ENCODE results near the gene GPC6. TPM values are rescaled to one million over a fixed set of nuclear protein-coding genes. Genes with fewer than 3 reads are reported as not detected.

Gene GPC6
- polyA plus RNA-seq, 1 of the 3 experiments (the other 2 are of a cell fraction), result 6.7 TPM

- ChIA-PET POLR2A (no interaction called here), CTCF (interaction anchor here (1.0 kb wide), 1 partner anchor 11 kb away, joined by 3 read pairs; no protein-coding TSS in a partner anchor)
- Histone ChIP-seq H3K4me1 (ENCODE audit: control insufficient read depth in 1 of 2, insufficient read depth in 2 of 2, low read depth in 1 of 2, low read length in 1 of 2) (peaks cover 0 to 11% of the 10 kb centered on the region in 2 experiments; a peak in 1 of 4 replicates), H3K4me3 (ENCODE audit: low read depth in 2 of 2, low read length in 1 of 2) (no peak overlapping the region), H3K9ac (no peak overlapping the region), H2AFZ (ENCODE audit: low read depth) (peak overlapping the region; percentile 33; the same call in 1 of the 2 replicates), H3K36me3 (replicated peaks in 1 of 2; ENCODE audit: control insufficient read depth in 1 of 2, insufficient read depth in 2 of 2, low read length in 1 of 2) (no peaks in the 10 kb centered on the region), H3K79me2 (ENCODE audit: insufficient read depth) (no peaks in the 10 kb centered on the region), H3F3A (replicated peaks; ENCODE audit: insufficient read depth) (peaks cover 6% of the 10 kb centered on the region), H3K9me3 (no peaks in the 10 kb centered on the region), H3K4me2 (peak overlapping the region; percentile 29; the same call in 1 of the 2 replicates), H3K27me3 (ENCODE audit: insufficient read depth) (no peaks in the 10 kb centered on the region), H4K20me1 (ENCODE audit: insufficient read depth) (no peaks in the 10 kb centered on the region), H3K27ac (ENCODE audit: low read depth in 2 of 2, low read length in 1 of 2) (peak overlapping the region in 1 of 2 experiments; percentile 37; a peak in 2 of 4 replicates), H3K9me2 (no peaks in the 10 kb centered on the region)
- WGBS (ENCODE audit: low lambda C conversion rate), result 61% methylated on average over 5 of the region's 5 CpGs
- no peak for TF ChIP-seq FOXM1 (IDR thresholded peaks at IDR 0.05; ENCODE audit: low read depth)
- TF ChIP-seq JUND (IDR thresholded peaks at IDR 0.05), result no peak
- no peak for TF ChIP-seq EZH2phosphoT487 (IDR thresholded peaks at IDR 0.05; ENCODE audit: borderline replicate concordance, low read depth)
- no peak for TF ChIP-seq CTCF (IDR thresholded peaks at IDR 0.05)
- 0 out of 2 replicates have a peak, but pooled peaks have one; percentile 20 for TF ChIP-seq TCF12 (IDR thresholded peaks at IDR 0.05)
- no peak for TF ChIP-seq RXRA (IDR thresholded peaks at IDR 0.05; ENCODE audit: borderline replicate concordance, low read depth)
- peak; percentile 24; the same call in 1 of the 2 replicates for TF ChIP-seq PBX3 (IDR thresholded peaks at IDR 0.05)
- no peak for TF ChIP-seq ZBTB33 (IDR thresholded peaks at IDR 0.05; ENCODE audit: borderline replicate concordance, low read depth)
- TF ChIP-seq MAX (IDR thresholded peaks at IDR 0.05; ENCODE audit: low read depth), result 0 out of 2 replicates have a peak, but pooled peaks have one; percentile 28
- TF ChIP-seq EP300 (IDR thresholded peaks at IDR 0.05; ENCODE audit: borderline replicate concordance in 1 of 2, low read depth in 1 of 2, low read length in 1 of 2), result 0 out of 4 replicates have a peak, but pooled peaks of 1 of the 2 experiments have one; percentile 11
- TF ChIP-seq GATA2 (CRISPR knock-in tag; IDR thresholded peaks at IDR 0.05), result no peak
- peak; percentile 15; the same call in 1 of the 2 replicates for TF ChIP-seq FOSL2 (IDR thresholded peaks at IDR 0.05; ENCODE audit: borderline replicate concordance, low read depth)
- no peak for DNase-seq
These were observed 1042.1 kb downstream of the GPC6 start for GRCh38 chr13:94268661-94269060.
